GM12878 (cell line): Measurements from ENCODE around the gene SLC25A15. TPM values are rescaled to one million over a fixed set of nuclear protein-coding genes. Genes with fewer than 3 reads are reported as not detected.

Experiments
- ATAC-seq: fragments of 200-7000 bp; cut with Tn5 transposase; 3 replicates; pipeline ENCODE4 v1.9.1; 2020; ENCODE audit warnings: mild to moderate bottlenecking, moderate library complexity
- BruUV-seq: library from RNA; stranded (reverse); fragments of 400-500 nt; replicated peaks from 2 replicates; lab custom pipeline; 2021; lab: Mats Ljungman, UMichigan
- CTCF ChIA-PET: fragments of 300-600 bp; sonication (Branson Sonifier 250); formaldehyde crosslinking; extraction: SDS; loops from one replicate; lab custom pipeline; 2021; ENCODE audit warnings: inconsistent platforms; lab: Yijun Ruan, JAX
- POLR2A ChIA-PET: fragments of 350-600 bp; formaldehyde crosslinking; extraction: SDS; loops from one replicate; lab custom pipeline; 2021; ENCODE audit warnings: inconsistent platforms; lab: Charles Lee
- RAD21 ChIA-PET: fragments of 300-600 bp; sonication (Branson Sonifier 250); formaldehyde crosslinking; loops from one replicate; lab custom pipeline; 2023; ENCODE audit warnings: antibody characterized with exemption; ENCODE audit not compliant: unreplicated experiment; lab: Charles Lee
- SMC1A ChIA-PET: fragments of 300-600 bp; sonication (Branson Sonifier 250); formaldehyde crosslinking; loops from one replicate; lab custom pipeline; 2023; ENCODE audit not compliant: unreplicated experiment, uncharacterized antibody; lab: Charles Lee
- DNase-seq: peaks from one replicate; pipeline ENCODE4 v3.0.0-alpha.2; 2011; ENCODE audit warnings: low read depth, low spot score
- FAIRE-seq: peaks from 3 replicates; lab custom pipeline; 2011; peaks lifted over from hg19 to GRCh38; lab: Jason Lieb, UNC
- H2AFZ ChIP-seq: 2 replicates; pipeline ENCODE4 v1.6.0; 2011; ENCODE audit warnings: low read depth, low read length, control low read depth; ENCODE audit not compliant: control insufficient read depth
- H3K27ac ChIP-seq: 2 replicates; pipeline ENCODE4 v1.5.1; 2011; ENCODE audit warnings: control low read depth; ENCODE audit not compliant: control insufficient read depth, insufficient read depth
- H3K27me3 ChIP-seq, 2 experiments: replicated peaks in 1 of 2; 2 replicates each; pipeline versions ENCODE4 v1.6.0 to v1.6.1; 2011; ENCODE audit warnings: low read length in 1 of 2; ENCODE audit not compliant: control insufficient read depth in 2 of 2, insufficient read depth in 2 of 2
- H3K36me3 ChIP-seq, 2 experiments: 2 replicates each; pipeline ENCODE4 v1.5.1; 2011; ENCODE audit warnings: low read length in 1 of 2; ENCODE audit not compliant: control insufficient read depth in 2 of 2, insufficient read depth in 2 of 2
- H3K4me1 ChIP-seq: 2 replicates; pipeline ENCODE4 v1.6.1; 2011; ENCODE audit warnings: mild to moderate bottlenecking, low read length, moderate library complexity, mixed read lengths; ENCODE audit not compliant: control insufficient read depth, insufficient read depth
- H3K4me2 ChIP-seq: 2 replicates; pipeline ENCODE4 v1.6.0; 2011; ENCODE audit warnings: control low read depth; ENCODE audit not compliant: control insufficient read depth, insufficient read depth
- H3K4me3 ChIP-seq: fragments of 200-600 bp; sonication (generic); 2 replicates; pipeline ENCODE4 v1.5.1; 2016
- H3K79me2 ChIP-seq: 2 replicates; pipeline ENCODE4 v1.6.0; 2011; ENCODE audit warnings: low read length; ENCODE audit not compliant: control insufficient read depth, insufficient read depth
- H3K9ac ChIP-seq: 2 replicates; pipeline ENCODE4 v1.8.0; 2011; ENCODE audit warnings: low read length, control low read depth, mixed read lengths; ENCODE audit not compliant: control insufficient read depth, insufficient read depth
- H3K9me3 ChIP-seq: replicated peaks from 3 replicates; pipeline ENCODE4 v1.5.1; 2011; ENCODE audit warnings: mild to moderate bottlenecking, low read length; ENCODE audit not compliant: control insufficient read depth, insufficient read depth
- H4K20me1 ChIP-seq: 2 replicates; pipeline ENCODE4 v1.6.0; 2011; ENCODE audit not compliant: control insufficient read depth, insufficient read depth
- BACH1 ChIP-seq: fragments of 450-650 bp; IDR thresholded peaks from 2 replicates; pipeline ENCODE4 v1.6.1; 2017; ENCODE audit warnings: mild to moderate bottlenecking, borderline replicate concordance
- CBFB ChIP-seq: IDR thresholded peaks from 2 replicates; pipeline ENCODE4 v1.6.1; 2016; ENCODE audit warnings: antibody characterized with exemption, low read depth
- CBX5 ChIP-seq: sonication (generic); IDR thresholded peaks from 2 replicates; pipeline ENCODE4 v1.6.1; 2016; ENCODE audit warnings: low read depth, moderate library complexity, mild to moderate bottlenecking, inconsistent platforms
- CTCF ChIP-seq, 3 experiments: IDR thresholded peaks in 2 of 3; conservative IDR thresholded peaks in 1 of 3; 2 replicates each; pipeline ENCODE4 v1.5.1; 2011; ENCODE audit warnings: low read depth in 3 of 3, low read length in 3 of 3, mild to moderate bottlenecking in 3 of 3, control low read depth in 2 of 3, moderate library complexity in 2 of 3, inconsistent platforms in 1 of 3, mixed read lengths in 1 of 3; ENCODE audit not compliant: control insufficient read depth in 2 of 3, insufficient read depth in 1 of 3; ENCODE audit errors: extremely low read depth in 1 of 3
- E2F8 ChIP-seq: fragments of 450-650 bp; IDR thresholded peaks from 2 replicates; pipeline ENCODE4 v1.6.1; 2018; ENCODE audit warnings: mild to moderate bottlenecking, low read depth, moderate library complexity; ENCODE audit not compliant: partially characterized antibody
- ESRRA ChIP-seq: IDR thresholded peaks from 2 replicates; pipeline ENCODE4 v1.6.1; 2012; ENCODE audit warnings: mild to moderate bottlenecking, low read length, improper control_type of control experiment
- EZH2 ChIP-seq: IDR thresholded peaks from 2 replicates; pipeline ENCODE4 v1.6.1; 2012; ENCODE audit warnings: low read depth, mild to moderate bottlenecking, control low read depth, inconsistent platforms, low read length, borderline replicate concordance; ENCODE audit not compliant: control insufficient read depth
- IKZF1 ChIP-seq: fragments of 450-650 bp; conservative IDR thresholded peaks from 2 replicates; pipeline ENCODE4 v1.6.1; 2017; ENCODE audit warnings: antibody characterized with exemption, mild to moderate bottlenecking
- LARP7 ChIP-seq: fragments of 450-650 bp; IDR thresholded peaks from 2 replicates; pipeline ENCODE4 v1.6.1; 2017; ENCODE audit warnings: mild to moderate bottlenecking
- MEF2B ChIP-seq: fragments of 450-650 bp; IDR thresholded peaks from 2 replicates; pipeline ENCODE4 v1.6.1; 2018; ENCODE audit warnings: mild to moderate bottlenecking, moderate library complexity; ENCODE audit not compliant: partially characterized antibody, poor library complexity, severe bottlenecking
- SIX5 ChIP-seq: IDR thresholded peaks from 2 replicates; pipeline ENCODE4 v1.6.1; 2011; ENCODE audit warnings: mild to moderate bottlenecking, low read depth, low read length, moderate library complexity; ENCODE audit not compliant: severe bottlenecking
- SRF ChIP-seq, 2 experiments: IDR thresholded peaks; 2 replicates each; pipeline ENCODE4 v1.6.1; 2011; ENCODE audit warnings: low read depth in 2 of 2, low read length in 2 of 2, mild to moderate bottlenecking in 1 of 2, moderate library complexity in 1 of 2
- ZNF384 ChIP-seq: IDR thresholded peaks from 2 replicates; pipeline ENCODE4 v1.6.1; 2012; ENCODE audit warnings: low read depth, mild to moderate bottlenecking, low read length, improper control_type of control experiment, borderline replicate concordance
- WGBS: methylation state at CpG from one replicate; pipeline ENCODE4 v1.1.6; 2016; ENCODE audit warnings: low lambda C conversion rate; ENCODE audit not compliant: insufficient replicate concordance, insufficient coverage; ENCODE audit errors: missing lambda C conversion rate; 5-methylcytosine and 5-hydroxymethylcytosine counted together
- in situ Hi-C: fragments of 300-500 bp; cut with MboI; formaldehyde crosslinking; loops from 9 replicates; pipeline ENCODE4 v1.14.3; 2018; ENCODE audit warnings: mixed read lengths
- intact Hi-C: fragments of 100-400 bp; cut with micrococcal nuclease; formaldehyde crosslinking; loops from one replicate; pipeline ENCODE4 v1.14.2; 2022; ENCODE audit not compliant: unreplicated experiment
- polyA plus RNA-seq, 11 experiments: library from polyadenylated mRNA; depleted of rRNA in 4 of 11; unstranded in 6 of 11; stranded (reverse) in 5 of 11; fragments of >200 nt; fragmentation: Nextera tagmentation in 4 of 11; fragmentation: Illumina TruSeq in 1 of 11; extraction: Ambion mirVana in 4 of 11; extraction: Trizol in 1 of 11; gene quantifications; 1 replicate in 1 of 11; 2 replicates in 10 of 11; pipeline versions ENCODE4 v1.2.1 to v1.2.3, GENCODE V29; 2011 to 2016; ENCODE audit warnings: inconsistent platforms in 2 of 11, missing spikeins in 2 of 11, low read depth in 1 of 11
- total RNA-seq, 4 experiments: library from RNA; depleted of rRNA in 3 of 4; stranded (reverse); fragments of >200 nt in 3 of 4; fragmentation: Illumina TruSeq in 1 of 4; extraction: Trizol in 1 of 4; gene quantifications; 2 replicates each; pipeline versions ENCODE4 v1.2.1 to v1.2.3, GENCODE V29; 2013 to 2021

SLC25A15 gene
- total and polyA plus RNA-seq, 10 of the 15 experiments (the other 5 are each of a cell fraction or from before 2014, with no cell fraction given), result 2.7 to 20.6 (median 15.0) TPM

DNA sequence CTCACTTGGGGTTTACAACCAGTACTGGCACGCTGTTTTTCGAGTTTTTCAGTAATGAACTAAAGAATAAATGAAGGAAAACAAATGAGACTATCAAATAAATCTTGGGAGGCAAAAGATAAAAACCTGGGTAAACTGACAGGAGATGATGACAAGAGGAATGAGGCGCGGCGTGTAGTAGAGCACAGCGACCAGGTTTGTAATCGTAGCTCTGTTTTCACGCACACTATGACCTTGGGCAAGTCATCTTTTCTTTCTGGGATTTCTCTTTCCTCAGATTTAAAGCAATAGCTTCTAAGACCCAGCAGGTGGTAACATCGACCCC is 18.8 kb upstream of the SLC25A15 start:
- 0 out of 4 replicates have a peak, but pooled peaks cover 0 to 2% of the 10 kb centered on the region in 2 experiments for H3K36me3 ChIP-seq
- ChIA-PET SMC1A (interaction anchor here (1.0 to 1.2 kb wide), 2 partner anchors 14 to 710 kb away, joined by 3 to 4 read pairs; no protein-coding TSS in a partner anchor), RAD21 (interaction anchor here (0.6 kb wide), 1 partner anchor 141 kb away, joined by 3 read pairs; no protein-coding TSS in a partner anchor), POLR2A (no interaction called here), CTCF (no interaction called here)
- ATAC-seq, result no peak
- in situ Hi-C loops (no loop called here), intact Hi-C loops (loop anchor here (10.0 kb wide), 1 partner anchor 986 kb away; no protein-coding TSS in a partner anchor)
- H3K9me3 ChIP-seq, result no peaks in the 10 kb centered on the region
- H3K4me1 ChIP-seq, result 0 out of 2 replicates have a peak, but pooled peaks cover 3% of the 10 kb centered on the region
- H2AFZ ChIP-seq, result peak overlapping the region; percentile 98
- H3K4me3 ChIP-seq, result peak overlapping the region; percentile 80
- TF ChIP-seq CBFB (no peak), ZNF384 (no peak), E2F8 (no peak), MEF2B (no peak), SIX5 (no peak), LARP7 (no peak), IKZF1 (no peak), ESRRA (no peak; the same call in 1 of the 2 replicates), SRF (IDR thresholded peaks at IDR 0.05; ENCODE audit: low read depth in 2 of 2, low read length in 2 of 2) (no peak), EZH2 (no peak), CTCF (IDR thresholded peaks at IDR 0.05 in 2 of 3, conservative IDR thresholded peaks at IDR 0.05 in 1 of 3; ENCODE audit: control insufficient read depth in 2 of 3, extremely low read depth in 1 of 3, insufficient read depth in 1 of 3, low read depth in 3 of 3, low read length in 3 of 3) (no peak), CBX5 (no peak), BACH1 (no peak)
- BruUV-seq, result TSS peak; percentile 81
- FAIRE-seq, result no peak
- H3K4me2 ChIP-seq, result peak overlapping the region; percentile 97
- H3K79me2 ChIP-seq, result peaks cover 26% of the 10 kb centered on the region
- no peaks in the 10 kb centered on the region for H4K20me1 ChIP-seq
- no peak for DNase-seq
- WGBS, result 2% methylated on average over 9 of the region's 9 CpGs
- H3K27me3 ChIP-seq, result no peaks in the 10 kb centered on the region
- H3K9ac ChIP-seq, result peak overlapping the region; percentile 88
- H3K27ac ChIP-seq, result peak overlapping the region; percentile 94
